Transverse colon (tissue), 4 donors: ENCODE data around the gene MRPL33. TPM values are rescaled to one million over a fixed set of nuclear protein-coding genes. Genes with fewer than 3 reads are reported as not detected.

Source experiments
- DNase-seq: peaks from one replicate; pipeline ENCODE4 v3.0.0-alpha.2; 2019
- H3K27ac ChIP-seq, 4 donors: fragments of 200-600 bp; sonication (generic); 2 replicates each; pipeline ENCODE4 v1.5.1; 2016 to 2018; ENCODE audit warnings: inconsistent platforms in 4 of 4
- H3K27me3 ChIP-seq: fragments of 200-600 bp; sonication (generic); 2 replicates; pipeline ENCODE4 v1.5.1; 2017; ENCODE audit warnings: inconsistent platforms
- H3K36me3 ChIP-seq, 4 donors: fragments of 200-600 bp; sonication (generic); 2 replicates each; pipeline ENCODE4 v1.5.1; 2017 to 2019; ENCODE audit warnings: inconsistent platforms in 4 of 4
- H3K4me1 ChIP-seq, 4 donors: fragments of 200-600 bp; sonication (generic); 2 replicates each; pipeline ENCODE4 v1.5.1; 2017 to 2020; ENCODE audit warnings: inconsistent platforms in 4 of 4
- H3K4me3 ChIP-seq, 4 donors: fragments of 200-600 bp; sonication (generic); 1 replicate in 1 of 4; 2 replicates in 3 of 4; pipeline versions ENCODE4 v1.5.1 to v1.6.1; 2017 to 2019; ENCODE audit warnings: inconsistent platforms in 4 of 4
- H3K9me3 ChIP-seq, 2 donors: fragments of 200-600 bp; sonication (generic); 2 replicates each; pipeline ENCODE4 v1.5.1; 2017 to 2019; ENCODE audit warnings: inconsistent platforms in 2 of 2
- EP300 ChIP-seq: sonication (generic); formaldehyde crosslinking; IDR thresholded peaks from one replicate; pipeline ENCODE4 v1.6.1; 2017; ENCODE audit warnings: antibody characterized with exemption, low read depth
- POLR2A ChIP-seq: fragments of 450-650 bp; IDR thresholded peaks from one replicate; pipeline ENCODE4 v1.6.1; 2016; ENCODE audit warnings: antibody characterized with exemption, mild to moderate bottlenecking, moderate library complexity
- POLR2AphosphoS5 ChIP-seq, 3 donors: sonication (generic); formaldehyde crosslinking; IDR thresholded peaks; one replicate each; pipeline ENCODE4 v1.6.1; 2016; ENCODE audit warnings: antibody characterized with exemption in 3 of 3
- WGBS, 2 donors: methylation state at CpG; one replicate each; pipeline ENCODE4 v1.1.5; 2018; ENCODE audit warnings: low coverage in 1 of 2; 5-methylcytosine and 5-hydroxymethylcytosine counted together
- in situ Hi-C, 4 donors: fragments of 200-750 bp; cut with MboI; loops; one replicate each; pipeline versions ENCODE4 v1.15.0 to v1.15.1; 2017; ENCODE audit warnings: low sequenced_read_pairs in 3 of 4, low pct_ligation_motif_present in 1 of 4, low pct_unique_long_range_greater_than_20kb in 1 of 4
- intact Hi-C: fragments of 100-400 bp; cut with DNase I; formaldehyde crosslinking; loops from one replicate; pipeline ENCODE4 v1.15.1; 2023; ENCODE audit warnings: low total_unique reads
- total RNA-seq, 4 donors: library from RNA; depleted of rRNA; stranded (reverse); fragments of >200 nt; gene quantifications; one replicate each; pipeline ENCODE4 v1.1.0, GENCODE V29; 2016
- TF ChIP-seq, protein P1 (sequence below), 5 experiments: fragments of 200-600 bp in 3 of 5; fragments of 450-650 bp in 2 of 5; sonication (generic) in 3 of 5; IDR thresholded peaks; 1 replicate in 2 of 5; 2 replicates in 3 of 5; pipeline ENCODE4 v1.5.1; 2016 to 2017; ENCODE audit warnings: antibody characterized with exemption in 5 of 5, inconsistent platforms in 3 of 5, mild to moderate bottlenecking in 2 of 5, moderate library complexity in 1 of 5

The MRPL33 gene
- total RNA-seq, 4 donors from 2014 or later: 7.2 to 89.4 (median 45.7) TPM

DNA sequence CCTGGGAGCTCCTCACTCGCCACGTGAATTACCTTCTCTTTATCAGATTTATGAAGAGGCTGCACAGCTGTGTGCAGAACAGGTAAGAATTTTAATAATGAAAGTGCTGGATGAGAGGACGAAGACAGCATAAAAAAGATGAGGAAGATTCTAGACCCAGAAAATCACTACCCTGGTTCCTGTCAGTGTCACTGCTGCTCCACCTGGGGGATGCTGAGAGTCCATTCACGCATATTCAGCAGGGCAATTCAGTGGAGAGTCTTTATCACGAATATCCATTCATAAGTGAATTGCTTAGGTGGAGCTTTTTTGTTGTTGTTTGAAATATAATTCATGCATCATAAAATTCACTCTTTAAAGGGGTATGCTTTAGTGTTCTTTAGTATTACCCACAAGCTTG, 52.0 kb downstream of the MRPL33 start:
- in situ Hi-C loops: no loop called here
- H3K4me3 ChIP-seq: no peak overlapping the region
- intact Hi-C loops: loop anchor here (10.0 kb wide), 1 partner anchor 51 kb away; no protein-coding TSS in a partner anchor
- DNase-seq: no peak
- TF ChIP-seq, protein P1, sequence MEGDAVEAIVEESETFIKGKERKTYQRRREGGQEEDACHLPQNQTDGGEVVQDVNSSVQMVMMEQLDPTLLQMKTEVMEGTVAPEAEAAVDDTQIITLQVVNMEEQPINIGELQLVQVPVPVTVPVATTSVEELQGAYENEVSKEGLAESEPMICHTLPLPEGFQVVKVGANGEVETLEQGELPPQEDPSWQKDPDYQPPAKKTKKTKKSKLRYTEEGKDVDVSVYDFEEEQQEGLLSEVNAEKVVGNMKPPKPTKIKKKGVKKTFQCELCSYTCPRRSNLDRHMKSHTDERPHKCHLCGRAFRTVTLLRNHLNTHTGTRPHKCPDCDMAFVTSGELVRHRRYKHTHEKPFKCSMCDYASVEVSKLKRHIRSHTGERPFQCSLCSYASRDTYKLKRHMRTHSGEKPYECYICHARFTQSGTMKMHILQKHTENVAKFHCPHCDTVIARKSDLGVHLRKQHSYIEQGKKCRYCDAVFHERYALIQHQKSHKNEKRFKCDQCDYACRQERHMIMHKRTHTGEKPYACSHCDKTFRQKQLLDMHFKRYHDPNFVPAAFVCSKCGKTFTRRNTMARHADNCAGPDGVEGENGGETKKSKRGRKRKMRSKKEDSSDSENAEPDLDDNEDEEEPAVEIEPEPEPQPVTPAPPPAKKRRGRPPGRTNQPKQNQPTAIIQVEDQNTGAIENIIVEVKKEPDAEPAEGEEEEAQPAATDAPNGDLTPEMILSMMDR (IDR thresholded peaks at IDR 0.05): no peak
- TF ChIP-seq EP300: no peak
- TF ChIP-seq POLR2AphosphoS5 (IDR thresholded peaks at IDR 0.05): no peak
- TF ChIP-seq POLR2A: no peak
- no peaks in the 10 kb centered on the region for H3K27me3 ChIP-seq
- WGBS, 2 donors: 56 to 72% methylated on average over 4 to 5 of the region's 5 CpGs
- H3K9me3 ChIP-seq: peaks cover 0 to 4% of the 10 kb centered on the region in 2 donors
- no peaks in the 10 kb centered on the region for H3K36me3 ChIP-seq
- H3K4me1 ChIP-seq: no peaks in the 10 kb centered on the region
- H3K27ac ChIP-seq: no peak overlapping the region

DNA sequence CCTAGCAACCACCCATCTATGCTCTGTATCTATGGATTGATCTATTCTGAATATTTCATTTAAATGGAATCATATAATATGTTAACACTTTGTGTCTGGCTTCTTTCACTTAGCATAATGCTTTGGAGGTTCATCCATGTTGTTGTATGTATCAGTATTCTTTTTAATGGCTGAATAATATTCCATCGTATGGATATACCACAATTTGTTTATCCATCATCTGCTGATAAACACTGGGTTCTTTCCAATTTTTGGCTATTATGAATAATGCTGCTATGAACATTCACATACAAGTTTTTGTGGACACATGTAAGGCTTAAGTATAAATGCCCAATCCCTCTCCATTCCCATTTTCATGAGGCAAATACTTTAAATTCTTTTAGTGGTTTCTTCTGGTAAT, 52.9 kb downstream of the MRPL33 start:
- no peaks in the 10 kb centered on the region for H3K36me3 ChIP-seq
- 97 to 100% methylated on average over 1 of the region's 1 CpG for WGBS, 2 donors
- intact Hi-C loops: loop anchor here (10.0 kb wide), 1 partner anchor 50 kb away; no protein-coding TSS in a partner anchor
- in situ Hi-C loops: no loop called here
- no peak for DNase-seq
- peaks cover 0 to 4% of the 10 kb centered on the region in 2 donors for H3K9me3 ChIP-seq
- H3K27me3 ChIP-seq: no peaks in the 10 kb centered on the region
- no peak overlapping the region for H3K4me3 ChIP-seq
- H3K4me1 ChIP-seq: no peaks in the 10 kb centered on the region
- no peak overlapping the region for H3K27ac ChIP-seq
- TF ChIP-seq POLR2AphosphoS5 (IDR thresholded peaks at IDR 0.05) (no peak), EP300 (no peak), POLR2A (no peak)
- TF ChIP-seq, protein P1 (IDR thresholded peaks at IDR 0.05): no peak

DNA sequence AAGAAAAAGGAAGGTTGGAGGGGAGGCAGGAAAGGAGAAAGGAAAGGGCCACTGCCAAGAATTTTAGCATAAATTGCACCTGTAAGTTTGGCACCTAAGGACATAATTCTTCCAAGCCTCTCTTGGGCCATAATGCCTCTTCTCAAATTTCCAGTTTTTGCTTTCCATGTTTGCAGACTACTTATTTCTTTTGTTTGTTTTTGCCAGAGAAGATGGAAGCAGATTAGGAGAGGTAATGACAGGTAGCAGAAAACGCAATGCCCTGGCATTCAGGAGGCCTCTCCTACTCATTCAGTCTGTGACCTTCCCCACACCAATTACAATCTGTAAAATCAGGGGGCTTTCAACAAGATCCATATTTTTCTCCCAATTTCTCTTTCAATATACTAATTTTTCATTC, 56.8 kb downstream of the MRPL33 start:
- WGBS, 2 donors: 87 to 88% methylated on average over 1 of the region's 1 CpG
- Histone ChIP-seq H3K36me3 (peaks cover 0 to 3% (median 0%) of the 10 kb centered on the region in 4 donors), H3K4me3 (no peak overlapping the region), H3K27me3 (no peaks in the 10 kb centered on the region), H3K9me3 (peaks cover 0 to 4% of the 10 kb centered on the region in 2 donors), H3K4me1 (no peaks in the 10 kb centered on the region), H3K27ac (no peak overlapping the region)
- intact Hi-C loops: loop anchor here (10.0 kb wide), 1 partner anchor 46 kb away; no protein-coding TSS in a partner anchor
- TF ChIP-seq POLR2A: no peak
- TF ChIP-seq EP300: no peak
- TF ChIP-seq, protein P1 (IDR thresholded peaks at IDR 0.05): no peak
- TF ChIP-seq POLR2AphosphoS5 (IDR thresholded peaks at IDR 0.05): no peak
- in situ Hi-C loops: no loop called here
- no peak for DNase-seq

Other genes starting within 250 kb of the MRPL33 start
- 10 to 100 TPM in 3 of 4 donors, 1 to 10 TPM in 1; 9.2 to 33.3 (median 20.2) TPM for gene ZNF512, start 188.7 kb upstream of the MRPL33 start, total RNA-seq
- 1 to 10 TPM in 2 of 4 donors, under 1 TPM in 1, not detected in 1; 0.80 to 4.3 (median 3.8) TPM for gene CCDC121, start 142.7 kb upstream of the MRPL33 start, total RNA-seq
- 10 to 100 TPM in 3 of 4 donors, not detected in 1; 14.6 to 24.3 (median 19.4) TPM for gene GPN1, start 142.7 kb upstream of the MRPL33 start, total RNA-seq
- 10 to 100 TPM; 30.4 to 43.6 (median 38.2) TPM for gene SUPT7L, start 108.1 kb upstream of the MRPL33 start, total RNA-seq
- gene SLC4A1AP, start 107.8 kb upstream of the MRPL33 start, total RNA-seq: 10 to 100 TPM in 3 of 4 donors, 1 to 10 TPM in 1; 9.0 to 21.1 (median 16.1) TPM
- gene RBKS, start 118.7 kb downstream of the MRPL33 start, total RNA-seq: 10 to 100 TPM in 2 of 4 donors, 1 to 10 TPM in 1, not detected in 1; 1.5 to 15.2 (median 15.1) TPM
- 10 to 100 TPM; 33.3 to 48.9 (median 37.9) TPM for gene BABAM2, start 119.0 kb downstream of the MRPL33 start, total RNA-seq